ENCODE data around the gene PLBD2. TPM values are rescaled to one million over a fixed set of nuclear protein-coding genes. Genes with fewer than 3 reads are reported as not detected.

PLBD2 gene, protein sequence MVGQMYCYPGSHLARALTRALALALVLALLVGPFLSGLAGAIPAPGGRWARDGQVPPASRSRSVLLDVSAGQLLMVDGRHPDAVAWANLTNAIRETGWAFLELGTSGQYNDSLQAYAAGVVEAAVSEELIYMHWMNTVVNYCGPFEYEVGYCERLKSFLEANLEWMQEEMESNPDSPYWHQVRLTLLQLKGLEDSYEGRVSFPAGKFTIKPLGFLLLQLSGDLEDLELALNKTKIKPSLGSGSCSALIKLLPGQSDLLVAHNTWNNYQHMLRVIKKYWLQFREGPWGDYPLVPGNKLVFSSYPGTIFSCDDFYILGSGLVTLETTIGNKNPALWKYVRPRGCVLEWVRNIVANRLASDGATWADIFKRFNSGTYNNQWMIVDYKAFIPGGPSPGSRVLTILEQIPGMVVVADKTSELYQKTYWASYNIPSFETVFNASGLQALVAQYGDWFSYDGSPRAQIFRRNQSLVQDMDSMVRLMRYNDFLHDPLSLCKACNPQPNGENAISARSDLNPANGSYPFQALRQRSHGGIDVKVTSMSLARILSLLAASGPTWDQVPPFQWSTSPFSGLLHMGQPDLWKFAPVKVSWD
- total RNA-seq: 14.7 TPM

DNA sequence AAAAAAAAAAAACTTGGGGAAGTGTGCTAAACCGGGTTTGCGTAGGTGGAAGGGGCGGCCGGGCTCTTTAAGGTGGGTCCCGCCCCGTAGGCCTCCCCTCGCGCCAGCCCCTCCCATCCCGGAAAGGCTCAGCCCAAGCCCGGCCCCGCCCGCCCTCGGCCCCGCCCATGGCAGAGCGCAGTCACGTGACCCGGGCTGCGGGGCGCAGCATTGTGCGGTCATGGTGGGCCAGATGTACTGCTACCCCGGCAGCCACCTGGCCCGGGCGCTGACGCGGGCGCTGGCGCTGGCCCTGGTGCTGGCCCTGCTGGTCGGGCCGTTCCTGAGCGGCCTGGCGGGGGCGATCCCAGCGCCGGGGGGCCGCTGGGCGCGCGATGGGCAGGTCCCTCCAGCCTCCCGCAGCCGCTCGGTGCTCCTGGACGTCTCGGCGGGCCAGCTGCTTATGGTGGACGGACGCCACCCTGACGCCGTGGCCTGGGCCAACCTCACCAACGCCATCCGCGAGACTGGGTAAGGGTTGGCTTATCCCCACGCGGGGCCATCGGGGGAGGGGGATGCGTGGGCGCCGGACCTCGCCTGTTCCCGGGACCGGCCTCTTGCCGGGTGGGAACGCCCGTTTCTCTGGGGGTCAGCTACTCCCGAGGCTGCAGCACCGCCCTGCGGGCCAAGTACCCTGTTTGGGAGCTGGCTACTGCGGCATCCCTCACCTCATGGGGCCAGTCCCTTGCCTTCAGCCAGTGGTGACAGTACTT is at the start of gene PLBD2:
Gene PLBD2, plus strand, starts transcription at position 207 of the 752 bp plus-strand sequence. Its CDS starts 14 bp downstream, at position 221.

DNA sequence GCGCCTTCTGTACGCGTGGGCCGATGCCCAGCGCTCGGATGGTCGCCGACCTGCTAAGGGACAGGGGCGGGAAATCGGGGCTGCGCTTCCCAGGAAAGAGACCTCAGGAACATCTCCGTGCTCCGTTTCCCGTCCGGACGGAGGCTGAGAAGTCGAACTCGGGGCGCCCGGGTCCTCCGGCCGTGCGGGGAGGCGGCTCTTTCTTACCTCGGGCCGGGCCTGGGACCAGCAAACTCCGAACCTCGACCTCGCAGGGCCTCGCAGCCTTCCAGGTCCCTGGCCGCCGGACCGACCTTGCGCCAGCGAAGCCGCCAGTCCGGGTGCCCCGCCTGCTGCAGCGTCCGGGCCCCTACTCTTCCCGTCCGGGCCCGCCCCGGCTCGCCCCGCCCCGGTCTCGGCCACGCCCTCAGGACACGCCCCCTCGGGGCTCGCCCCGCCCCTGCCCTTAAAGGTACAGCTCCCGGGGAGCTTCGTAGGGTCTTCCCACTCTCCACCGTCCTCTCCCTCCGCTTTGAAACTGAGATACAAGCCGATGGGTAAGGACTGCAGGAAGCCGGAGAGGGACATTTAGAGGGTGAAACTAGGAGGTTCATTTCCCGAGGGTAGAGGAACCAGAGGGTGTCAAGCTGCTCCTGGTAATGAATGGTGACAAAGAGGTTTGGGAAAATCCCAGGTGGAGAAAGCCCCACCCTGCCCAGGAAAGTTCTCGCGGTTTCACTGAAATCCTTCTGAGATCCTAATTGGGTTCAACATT is 23.4 kb upstream of the PLBD2 start, which contains the start of gene SLC8B1:
Gene SLC8B1, minus strand, starts transcription at position 324 of the 754 bp plus-strand sequence. CDS start 2,231 bp downstream, outside the sequence.

DNA sequence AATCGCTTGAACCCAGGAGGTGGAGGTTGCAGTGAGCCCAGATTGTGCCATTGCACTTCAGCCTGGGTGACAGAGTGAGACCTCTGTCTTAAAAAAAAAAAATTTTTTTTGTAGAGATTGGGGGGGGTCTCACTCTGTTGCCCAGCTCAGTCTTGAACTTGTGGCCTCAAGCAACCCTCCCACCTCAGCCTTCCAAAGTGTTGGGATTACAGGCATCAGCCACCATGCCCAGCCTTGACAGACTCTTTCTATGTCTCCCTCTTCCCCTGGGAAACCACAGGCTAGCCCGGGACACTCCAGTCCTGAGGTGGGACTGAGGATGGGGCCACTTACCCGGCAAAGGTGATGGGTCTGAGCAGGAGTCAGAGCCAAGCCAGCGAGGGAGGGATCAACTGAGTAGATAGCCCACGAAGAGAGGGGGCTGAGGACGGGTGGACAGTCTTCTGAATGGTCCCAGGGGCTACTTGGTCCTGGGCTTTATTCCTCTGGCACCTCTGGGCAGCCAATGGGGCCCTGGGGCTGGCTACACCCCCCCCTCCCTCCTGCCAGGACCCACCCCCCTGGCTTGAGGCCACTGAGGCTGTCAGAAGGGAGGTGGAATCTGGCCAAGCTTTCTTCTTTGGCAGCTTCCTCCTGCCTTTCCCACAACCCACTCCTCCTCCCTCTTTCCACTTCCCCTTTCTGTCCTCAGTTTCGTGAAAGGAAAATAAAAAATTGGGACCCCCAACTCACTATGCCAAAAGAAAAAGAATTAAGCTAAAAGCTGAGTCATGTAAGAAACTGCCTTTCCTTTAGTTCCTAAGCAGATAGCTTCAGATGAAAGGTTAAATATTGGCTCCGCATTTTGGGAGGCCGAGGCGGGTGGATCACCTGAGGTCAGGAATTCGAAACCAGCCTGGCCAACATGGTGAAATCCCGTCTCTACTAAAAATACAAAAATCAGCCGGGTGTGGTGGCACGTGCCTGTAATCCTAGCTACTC is 45.3 kb downstream of the PLBD2 start, which contains the start of gene SDS:
Gene SDS, minus strand, starts transcription at position 453 of the 981 bp plus-strand sequence. CDS start 4,179 bp downstream, outside the sequence.

DNA sequence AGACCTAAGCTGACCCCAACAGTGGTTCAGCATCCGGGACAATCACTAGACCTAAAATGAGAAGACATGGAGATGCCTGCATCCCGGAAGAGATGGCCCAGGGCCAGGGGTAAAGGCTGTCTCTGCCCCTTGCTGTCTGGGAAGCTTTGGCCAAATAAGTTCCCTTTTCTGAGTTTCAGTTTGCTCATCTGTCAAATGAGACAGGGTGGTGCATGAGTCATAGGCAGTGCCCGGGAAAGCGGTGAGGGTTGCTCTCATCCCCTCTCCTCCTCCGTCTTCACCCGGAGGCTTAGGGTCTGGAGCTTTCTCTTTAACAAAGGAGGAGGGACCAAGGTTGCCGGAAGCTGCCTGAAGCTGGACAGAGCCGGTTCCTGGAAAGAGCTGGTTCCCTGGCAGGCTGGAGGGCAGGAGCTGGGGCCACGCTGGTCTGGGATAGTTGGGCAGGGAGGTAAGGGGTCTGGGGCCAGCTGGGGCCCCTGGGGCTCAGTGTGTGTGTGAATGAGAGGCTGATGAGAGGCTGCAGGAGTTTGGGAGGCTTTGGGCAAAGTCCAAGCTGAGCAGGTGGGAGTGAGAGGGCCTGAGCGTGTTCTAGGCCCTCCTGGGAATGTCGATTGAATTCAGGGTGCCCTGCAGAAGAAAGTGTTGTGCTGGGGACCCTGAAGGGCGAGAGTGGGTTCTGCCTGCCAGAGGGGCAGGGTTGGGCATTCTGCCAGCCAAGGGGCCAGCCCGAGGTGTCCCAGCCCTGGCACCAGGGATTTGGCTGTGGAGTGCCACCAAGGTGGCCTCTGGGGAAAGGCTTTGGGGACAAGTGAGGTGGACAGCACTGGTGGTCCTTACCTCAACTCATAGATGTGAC is 63.9 kb downstream of the PLBD2 start, which contains the start of gene SDSL:
Gene SDSL, plus strand, starts transcription at position 351 of the 856 bp plus-strand sequence. CDS start 5,603 bp downstream, outside the sequence.

Other genes starting within 250 kb of the PLBD2 start
- gene RASAL1, start 222.8 kb upstream of the PLBD2 start, total RNA-seq: 2.8 TPM
- not detected for gene CFAP73, start 208.9 kb upstream of the PLBD2 start, total RNA-seq
- 18.5 TPM for gene DDX54, start 173.1 kb upstream of the PLBD2 start, total RNA-seq
- 8.5 TPM for gene RITA1, start 172.9 kb upstream of the PLBD2 start, total RNA-seq
- 8.5 TPM for gene TPCN1, start 137.1 kb upstream of the PLBD2 start, total RNA-seq
- 5.6 TPM for gene SLC8B1, start 23.5 kb upstream of the PLBD2 start, total RNA-seq
- gene SDS, start 45.3 kb downstream of the PLBD2 start, total RNA-seq: not detected
- gene SDSL, start 63.8 kb downstream of the PLBD2 start, total RNA-seq: 0.94 TPM
- not detected for gene LHX5, start 113.3 kb downstream of the PLBD2 start, total RNA-seq